Activated naive CD4-positive, alpha-beta T cell treated with anti-CD3 and anti-CD28 coated beads for 36 hours (primary cell): Measurements from ENCODE around the gene ACTG2. TPM values are rescaled to one million over a fixed set of nuclear protein-coding genes. Genes with fewer than 3 reads are reported as not detected.

ENCODE experiments used
- CTCF ChIA-PET: fragments of 350-600 bp; sonication (Branson Sonifier 250); formaldehyde crosslinking; loops from one replicate; lab custom pipeline; 2021; ENCODE audit warnings: antibody characterized with exemption; lab: Charles Lee
- DNase-seq: peaks from one replicate; pipeline ENCODE4 v3.0.0-alpha.2; 2020
- H3K27ac Mint-ChIP-seq: one replicate; pipeline ENCODE4 v1.8.0; 2021; ENCODE audit warnings: mild to moderate bottlenecking, mixed read lengths
- H3K27me3 Mint-ChIP-seq: one replicate; pipeline ENCODE4 v1.8.0; 2021; ENCODE audit warnings: low read depth, mixed read lengths
- H3K36me3 Mint-ChIP-seq: one replicate; pipeline ENCODE4 v1.8.0; 2021; ENCODE audit warnings: low read depth, mixed read lengths
- H3K4me1 Mint-ChIP-seq: one replicate; pipeline ENCODE4 v1.8.0; 2021; ENCODE audit warnings: low read depth, mixed read lengths
- H3K4me3 Mint-ChIP-seq: one replicate; pipeline ENCODE4 v1.8.0; 2021; ENCODE audit warnings: mild to moderate bottlenecking, moderate library complexity, mixed read lengths
- H3K9me3 Mint-ChIP-seq: one replicate; pipeline ENCODE4 v1.8.0; 2021; ENCODE audit warnings: mixed read lengths
- intact Hi-C: fragments of 100-400 bp; cut with micrococcal nuclease; formaldehyde crosslinking; loops from one replicate; pipeline ENCODE4 v1.15.1; 2023
- total RNA-seq, 2 experiments: library from RNA; stranded (reverse); gene quantifications; one replicate each; pipeline ENCODE4 v1.2.3, GENCODE V29; 2021

The ACTG2 gene
- total RNA-seq, 2 experiments from 2014 or later, result not detected

GRCh38 chr2:73906847-73907505 lies 14.2 kb downstream of the ACTG2 start:
- H3K27me3 Mint-ChIP-seq, result no peaks in the 10 kb centered on the region
- DNase-seq, result no peak
- intact Hi-C loops, result loop anchor here (10.0 kb wide), 1 partner anchor 198 kb away; no protein-coding TSS in a partner anchor
- H3K27ac Mint-ChIP-seq, result no peak overlapping the region
- H3K4me1 Mint-ChIP-seq, result peaks cover 5% of the 10 kb centered on the region
- H3K9me3 Mint-ChIP-seq, result no peaks in the 10 kb centered on the region
- no peak overlapping the region for H3K4me3 Mint-ChIP-seq
- H3K36me3 Mint-ChIP-seq, result no peaks in the 10 kb centered on the region
- CTCF ChIA-PET, result interaction anchor here (0.9 to 5.9 kb wide), 7 partner anchors 10 to 248 kb away, joined by 3 to 35 read pairs (median 4); no protein-coding TSS in a partner anchor

GRCh38 chr2:73907840-73908452 lies 15.1 kb downstream of the ACTG2 start:
- H3K36me3 Mint-ChIP-seq, result no peaks in the 10 kb centered on the region
- peaks cover 5% of the 10 kb centered on the region for H3K4me1 Mint-ChIP-seq
- no peaks in the 10 kb centered on the region for H3K9me3 Mint-ChIP-seq
- CTCF ChIA-PET, result interaction anchor here (0.6 to 5.9 kb wide), 22 partner anchors 9 to 270 kb away, joined by 3 to 35 read pairs (median 4); partner anchors contain the start of genes BOLA3, MOB1A and STAMBP
- H3K27ac Mint-ChIP-seq, result no peak overlapping the region
- no peaks in the 10 kb centered on the region for H3K27me3 Mint-ChIP-seq
- intact Hi-C loops, result loop anchor here (1.0 to 10.0 kb wide), 4 partner anchors 79 to 239 kb away; partner anchors contain the start of gene BOLA3
- DNase-seq, result peak; percentile 79
- no peak overlapping the region for H3K4me3 Mint-ChIP-seq

GRCh38 chr2:73908689-73909652 lies 16.2 kb downstream of the ACTG2 start:
- H3K27ac Mint-ChIP-seq, result no peak overlapping the region
- no peak for DNase-seq
- no peaks in the 10 kb centered on the region for H3K27me3 Mint-ChIP-seq
- no peak overlapping the region for H3K4me3 Mint-ChIP-seq
- H3K36me3 Mint-ChIP-seq, result no peaks in the 10 kb centered on the region
- intact Hi-C loops, result loop anchor here (1.0 to 10.0 kb wide), 4 partner anchors 78 to 238 kb away; partner anchors contain the start of gene BOLA3
- CTCF ChIA-PET, result interaction anchor here (0.6 to 5.9 kb wide), 12 partner anchors 12 to 269 kb away, joined by 3 to 35 read pairs (median 5); partner anchors contain the start of genes BOLA3, MOB1A and STAMBP
- H3K9me3 Mint-ChIP-seq, result no peaks in the 10 kb centered on the region
- H3K4me1 Mint-ChIP-seq, result peaks cover 5% of the 10 kb centered on the region

- Mint-ChIP-seq H3K27ac (no peak overlapping the region), H3K27me3 (no peaks in the 10 kb centered on the region), H3K4me1 (peaks cover 5% of the 10 kb centered on the region), H3K9me3 (no peaks in the 10 kb centered on the region), H3K4me3 (no peak overlapping the region), H3K36me3 (no peaks in the 10 kb centered on the region)
- no peak for DNase-seq
- intact Hi-C loops, result no loop called here
- CTCF ChIA-PET, result interaction anchor here (0.6 to 5.9 kb wide), 8 partner anchors 12 to 423 kb away, joined by 3 to 35 read pairs (median 4); partner anchors contain the start of gene BOLA3
Observed at GRCh38 chr2:73910873-73911547, 18.2 kb downstream of the ACTG2 start.

GRCh38 chr2:73911548-73912208 lies 18.9 kb downstream of the ACTG2 start:
- Mint-ChIP-seq H3K36me3 (no peaks in the 10 kb centered on the region), H3K4me1 (peaks cover 5% of the 10 kb centered on the region), H3K27ac (no peak overlapping the region), H3K9me3 (no peaks in the 10 kb centered on the region), H3K4me3 (no peak overlapping the region), H3K27me3 (no peaks in the 10 kb centered on the region)
- DNase-seq, result no peak
- CTCF ChIA-PET, result interaction anchor here (0.6 to 5.9 kb wide), 6 partner anchors 12 to 209 kb away, joined by 3 to 35 read pairs (median 4); no protein-coding TSS in a partner anchor
- intact Hi-C loops, result no loop called here

- DNase-seq, result no peak
- no peak overlapping the region for H3K4me3 Mint-ChIP-seq
- H3K27ac Mint-ChIP-seq, result no peak overlapping the region
- no peaks in the 10 kb centered on the region for H3K27me3 Mint-ChIP-seq
- no peaks in the 10 kb centered on the region for H3K36me3 Mint-ChIP-seq
- no peaks in the 10 kb centered on the region for H3K4me1 Mint-ChIP-seq
- intact Hi-C loops, result no loop called here
- CTCF ChIA-PET, result interaction anchor here (1.1 kb wide), 1 partner anchor 89 kb away, joined by 6 read pairs; no protein-coding TSS in a partner anchor
- no peaks in the 10 kb centered on the region for H3K9me3 Mint-ChIP-seq
Observed at GRCh38 chr2:73913414-73914054, 20.7 kb downstream of the ACTG2 start.

GRCh38 chr2:73914667-73915066 lies 21.9 kb downstream of the ACTG2 start:
- H3K4me1 Mint-ChIP-seq, result no peaks in the 10 kb centered on the region
- CTCF ChIA-PET, result interaction anchor here (0.7 kb wide), 1 partner anchor 228 kb away, joined by 3 read pairs; no protein-coding TSS in a partner anchor
- no peak overlapping the region for H3K4me3 Mint-ChIP-seq
- intact Hi-C loops, result no loop called here
- no peaks in the 10 kb centered on the region for H3K36me3 Mint-ChIP-seq
- H3K27ac Mint-ChIP-seq, result no peak overlapping the region
- no peaks in the 10 kb centered on the region for H3K27me3 Mint-ChIP-seq
- no peak for DNase-seq
- no peaks in the 10 kb centered on the region for H3K9me3 Mint-ChIP-seq

- Mint-ChIP-seq H3K36me3 (no peaks in the 10 kb centered on the region), H3K4me3 (no peak overlapping the region), H3K27me3 (no peaks in the 10 kb centered on the region), H3K4me1 (no peaks in the 10 kb centered on the region), H3K9me3 (no peaks in the 10 kb centered on the region), H3K27ac (no peak overlapping the region)
- DNase-seq, result no peak
- intact Hi-C loops, result no loop called here
- CTCF ChIA-PET, result interaction anchor here (2.8 kb wide), 1 partner anchor 8 kb away, joined by 8 read pairs; no protein-coding TSS in a partner anchor
Observed at GRCh38 chr2:73915437-73915993, 22.7 kb downstream of the ACTG2 start.

GRCh38 chr2:73916666-73917065 lies 23.9 kb downstream of the ACTG2 start:
- intact Hi-C loops, result no loop called here
- Mint-ChIP-seq H3K4me1 (no peaks in the 10 kb centered on the region), H3K9me3 (no peaks in the 10 kb centered on the region), H3K36me3 (no peaks in the 10 kb centered on the region), H3K4me3 (no peak overlapping the region), H3K27ac (no peak overlapping the region), H3K27me3 (no peaks in the 10 kb centered on the region)
- DNase-seq, result no peak
- CTCF ChIA-PET, result interaction anchor here (1.6 to 2.8 kb wide), 2 partner anchors 9 to 71 kb away, joined by 3 to 8 read pairs; no protein-coding TSS in a partner anchor

- DNase-seq, result no peak
- H3K27ac Mint-ChIP-seq, result no peak overlapping the region
- H3K36me3 Mint-ChIP-seq, result no peaks in the 10 kb centered on the region
- H3K4me3 Mint-ChIP-seq, result no peak overlapping the region
- intact Hi-C loops, result no loop called here
- no peaks in the 10 kb centered on the region for H3K27me3 Mint-ChIP-seq
- CTCF ChIA-PET, result interaction anchor here (1.6 to 2.8 kb wide), 2 partner anchors 9 to 71 kb away, joined by 3 to 8 read pairs; no protein-coding TSS in a partner anchor
- no peaks in the 10 kb centered on the region for H3K9me3 Mint-ChIP-seq
- H3K4me1 Mint-ChIP-seq, result no peaks in the 10 kb centered on the region
Observed at GRCh38 chr2:73917296-73917695, 24.5 kb downstream of the ACTG2 start.
